ENCODE data around the gene RMC1.

The RMC1 gene

DNA sequence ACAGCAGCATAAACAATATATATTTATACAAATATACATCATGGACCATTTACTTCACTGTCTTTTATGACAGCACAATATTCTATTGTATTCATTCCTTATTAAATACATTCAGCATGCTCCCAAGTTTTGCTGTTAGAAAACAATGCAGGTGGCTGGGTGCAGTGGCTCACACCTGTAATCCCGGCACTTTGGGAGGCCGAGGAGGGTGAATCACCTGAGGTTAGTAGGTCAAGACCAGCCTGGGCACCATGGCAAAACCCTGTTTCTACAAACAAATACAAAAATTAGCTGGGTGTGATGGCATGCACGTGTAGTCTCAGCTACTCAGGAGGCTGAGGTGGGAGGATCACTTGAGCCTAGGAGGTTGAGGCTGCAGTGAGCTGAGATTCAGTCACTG, 44.0 kb downstream of the RMC1 start:
- Histone ChIP-seq H3K4me3 (no peak overlapping the region), H3K27me3 (no peaks in the 10 kb centered on the region), H3K36me3 (peaks cover 54 to 93% (median 86%) of the 10 kb centered on the region in 3 donors), H3K9me3 (no peaks in the 10 kb centered on the region), H3K4me1 (no peaks in the 10 kb centered on the region), H3K27ac (no peak overlapping the region)
- intact Hi-C loops (cut with DNase I; ENCODE audit: low total_unique reads): no loop called here
- no peak for DNase-seq
- TF ChIP-seq, protein P1, sequence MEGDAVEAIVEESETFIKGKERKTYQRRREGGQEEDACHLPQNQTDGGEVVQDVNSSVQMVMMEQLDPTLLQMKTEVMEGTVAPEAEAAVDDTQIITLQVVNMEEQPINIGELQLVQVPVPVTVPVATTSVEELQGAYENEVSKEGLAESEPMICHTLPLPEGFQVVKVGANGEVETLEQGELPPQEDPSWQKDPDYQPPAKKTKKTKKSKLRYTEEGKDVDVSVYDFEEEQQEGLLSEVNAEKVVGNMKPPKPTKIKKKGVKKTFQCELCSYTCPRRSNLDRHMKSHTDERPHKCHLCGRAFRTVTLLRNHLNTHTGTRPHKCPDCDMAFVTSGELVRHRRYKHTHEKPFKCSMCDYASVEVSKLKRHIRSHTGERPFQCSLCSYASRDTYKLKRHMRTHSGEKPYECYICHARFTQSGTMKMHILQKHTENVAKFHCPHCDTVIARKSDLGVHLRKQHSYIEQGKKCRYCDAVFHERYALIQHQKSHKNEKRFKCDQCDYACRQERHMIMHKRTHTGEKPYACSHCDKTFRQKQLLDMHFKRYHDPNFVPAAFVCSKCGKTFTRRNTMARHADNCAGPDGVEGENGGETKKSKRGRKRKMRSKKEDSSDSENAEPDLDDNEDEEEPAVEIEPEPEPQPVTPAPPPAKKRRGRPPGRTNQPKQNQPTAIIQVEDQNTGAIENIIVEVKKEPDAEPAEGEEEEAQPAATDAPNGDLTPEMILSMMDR (IDR thresholded peaks at IDR 0.05): no peak

DNA sequence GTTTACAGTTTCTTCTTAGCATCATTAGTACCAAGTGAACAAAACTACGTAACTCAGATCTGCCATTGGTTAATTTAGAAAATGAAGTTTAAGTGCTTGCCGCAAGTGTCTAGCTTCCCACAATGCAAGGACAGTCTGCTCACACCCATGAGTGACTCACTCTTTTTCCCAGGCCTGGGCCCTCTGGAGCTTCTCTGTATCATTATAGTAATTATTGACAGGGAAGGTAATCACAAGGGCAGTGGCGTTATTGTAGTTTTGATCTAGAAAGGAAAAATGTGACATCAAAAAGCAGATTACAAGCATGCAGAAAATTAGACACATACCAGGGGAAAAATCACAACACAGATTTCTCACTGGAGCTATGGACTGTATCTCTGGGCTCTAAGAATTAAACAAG, 44.5 kb downstream of the RMC1 start:
- Histone ChIP-seq H3K4me3 (no peak overlapping the region), H3K4me1 (no peaks in the 10 kb centered on the region), H3K9me3 (no peaks in the 10 kb centered on the region), H3K27ac (no peak overlapping the region), H3K27me3 (no peaks in the 10 kb centered on the region), H3K36me3 (peaks cover 54 to 93% (median 86%) of the 10 kb centered on the region in 3 donors)
- TF ChIP-seq, protein P1 (IDR thresholded peaks at IDR 0.05): no peak
- intact Hi-C loops (cut with DNase I; ENCODE audit: low total_unique reads): no loop called here
- no peak for DNase-seq

DNA sequence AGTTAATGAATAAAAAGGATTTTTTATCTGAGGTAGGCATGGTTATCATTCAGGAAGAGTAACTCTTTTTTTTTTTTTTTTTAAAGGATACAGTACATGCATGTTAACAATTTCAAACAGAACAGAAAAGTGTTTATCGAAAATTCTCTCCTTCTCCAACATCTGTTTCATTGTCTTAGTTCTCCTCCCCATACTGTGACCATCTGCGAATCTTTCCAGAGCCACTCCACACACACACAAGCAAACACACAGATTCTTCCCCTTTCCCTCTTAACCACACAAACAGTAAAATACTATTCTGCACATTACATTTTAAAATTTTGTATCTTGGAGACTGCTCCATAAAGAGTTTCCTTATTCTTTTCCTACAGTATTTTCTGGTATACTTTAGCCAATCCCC, 45.0 kb downstream of the RMC1 start:
- intact Hi-C loops (cut with DNase I; ENCODE audit: low total_unique reads): no loop called here
- H3K4me1 ChIP-seq: no peaks in the 10 kb centered on the region
- DNase-seq: no peak
- H3K9me3 ChIP-seq: no peaks in the 10 kb centered on the region
- TF ChIP-seq, protein P1 (IDR thresholded peaks at IDR 0.05): no peak
- no peak overlapping the region for H3K4me3 ChIP-seq
- H3K27ac ChIP-seq: no peak overlapping the region
- peaks cover 54 to 93% (median 86%) of the 10 kb centered on the region in 3 donors for H3K36me3 ChIP-seq
- no peaks in the 10 kb centered on the region for H3K27me3 ChIP-seq

DNA sequence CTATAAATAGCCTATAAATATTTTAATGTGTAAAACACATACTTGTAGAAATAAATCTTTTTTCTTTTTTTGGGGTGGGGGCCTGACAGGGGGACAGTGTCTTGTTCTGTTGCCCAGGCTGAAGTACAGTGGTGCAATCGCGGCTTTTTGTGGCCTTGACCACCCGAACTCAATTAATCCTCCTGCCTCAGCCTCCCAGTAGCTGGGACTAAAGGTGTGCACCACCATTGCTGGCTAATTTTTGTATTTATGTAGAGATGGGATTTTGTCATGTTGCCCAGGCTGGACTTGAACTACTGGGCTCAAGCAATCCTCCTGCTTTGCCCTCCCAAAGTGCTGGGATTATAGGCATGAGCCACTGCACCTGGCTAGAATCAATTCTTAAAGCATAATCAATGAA, 45.4 kb downstream of the RMC1 start:
- H3K4me1 ChIP-seq: no peaks in the 10 kb centered on the region
- DNase-seq: no peak
- intact Hi-C loops (cut with DNase I; ENCODE audit: low total_unique reads): no loop called here
- H3K36me3 ChIP-seq: peaks cover 54 to 93% (median 86%) of the 10 kb centered on the region in 3 donors
- no peaks in the 10 kb centered on the region for H3K9me3 ChIP-seq
- H3K27ac ChIP-seq: no peak overlapping the region
- no peaks in the 10 kb centered on the region for H3K27me3 ChIP-seq
- no peak overlapping the region for H3K4me3 ChIP-seq
- TF ChIP-seq, protein P1 (IDR thresholded peaks at IDR 0.05): no peak

DNA sequence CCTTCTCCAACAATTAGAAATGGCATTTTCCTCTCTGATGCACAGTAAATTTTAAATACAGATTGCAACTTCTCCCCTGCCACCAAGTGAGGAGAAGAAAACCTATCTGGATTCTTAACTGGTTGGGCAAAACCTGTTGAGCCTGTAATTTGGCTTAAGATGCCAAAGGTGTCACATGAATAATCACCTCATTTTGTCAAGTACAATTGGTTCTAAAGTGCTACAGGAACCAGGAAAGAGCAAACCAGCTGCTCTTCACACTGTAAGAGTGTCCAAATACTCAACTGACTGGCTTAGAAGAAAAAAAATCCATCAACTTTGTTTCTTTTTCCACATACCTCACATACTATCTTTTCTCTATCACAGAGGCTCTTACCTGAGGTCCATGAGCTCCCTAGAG, 47.6 kb downstream of the RMC1 start:
- no peak overlapping the region for H3K27ac ChIP-seq
- intact Hi-C loops (cut with DNase I; ENCODE audit: low total_unique reads): no loop called here
- H3K4me3 ChIP-seq: no peak overlapping the region
- no peaks in the 10 kb centered on the region for H3K9me3 ChIP-seq
- no peaks in the 10 kb centered on the region for H3K4me1 ChIP-seq
- no peak for DNase-seq
- H3K36me3 ChIP-seq: peaks cover 68 to 93% (median 89%) of the 10 kb centered on the region in 3 donors
- TF ChIP-seq, protein P1 (IDR thresholded peaks at IDR 0.05): no peak
- no peaks in the 10 kb centered on the region for H3K27me3 ChIP-seq

DNA sequence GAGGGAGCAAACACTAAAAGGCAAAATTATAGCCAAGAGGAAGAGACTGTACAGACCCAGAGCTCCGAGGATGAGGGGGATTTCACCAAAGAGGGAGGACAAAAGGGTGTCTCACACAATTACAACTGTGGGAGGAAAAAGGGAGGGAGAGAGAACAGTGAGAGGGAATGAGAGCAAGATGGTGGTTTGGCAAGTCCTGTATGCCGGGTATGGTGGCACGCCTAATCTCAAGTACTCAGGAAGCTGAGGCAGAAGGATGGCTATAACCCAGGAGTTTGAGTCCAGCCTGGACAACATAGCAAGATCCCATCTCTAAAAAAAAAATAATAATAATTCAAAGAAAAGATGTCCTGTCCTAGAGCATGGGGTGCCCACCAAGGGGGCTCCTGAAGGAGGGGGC, 48.7 kb downstream of the RMC1 start:
- no peak overlapping the region for H3K4me3 ChIP-seq
- no peak overlapping the region for H3K27ac ChIP-seq
- H3K36me3 ChIP-seq: peaks cover 77 to 95% (median 92%) of the 10 kb centered on the region in 3 donors
- intact Hi-C loops (cut with DNase I; ENCODE audit: low total_unique reads): no loop called here
- H3K27me3 ChIP-seq: no peaks in the 10 kb centered on the region
- no peaks in the 10 kb centered on the region for H3K4me1 ChIP-seq
- no peaks in the 10 kb centered on the region for H3K9me3 ChIP-seq
- TF ChIP-seq, protein P1 (IDR thresholded peaks at IDR 0.05): no peak
- DNase-seq: no peak

All from tibial artery (tissue), 4 donors.